Tibial nerve (tissue), 4 donors: ENCODE measurements around the gene LTBP1. TPM values are rescaled to one million over a fixed set of nuclear protein-coding genes. Genes with fewer than 3 reads are reported as not detected.

Experiments
- DNase-seq, 2 donors: peaks; one replicate each; pipeline ENCODE4 v3.0.0-alpha.2; 2019; ENCODE audit warnings: low spot score in 2 of 2
- H3K27ac ChIP-seq, 4 donors: fragments of 200-600 bp; sonication (generic) in 3 of 4; one replicate each; pipeline ENCODE4 v1.5.1; 2017 to 2019; ENCODE audit warnings: mild to moderate bottlenecking in 1 of 4
- H3K27me3 ChIP-seq, 2 donors: fragments of 200-600 bp; sonication (generic) in 1 of 2; one replicate each; pipeline versions ENCODE4 v1.5.1 to v1.6.0; 2017 to 2019
- H3K36me3 ChIP-seq, 3 donors: fragments of 200-600 bp; sonication (generic); one replicate each; pipeline ENCODE4 v1.5.1; 2018 to 2019
- H3K4me1 ChIP-seq, 4 donors: fragments of 200-600 bp; sonication (generic) in 3 of 4; one replicate each; pipeline ENCODE4 v1.5.1; 2017 to 2019
- H3K4me3 ChIP-seq, 4 donors: fragments of 200-600 bp; sonication (generic) in 3 of 4; one replicate each; pipeline ENCODE4 v1.5.1; 2017 to 2019; ENCODE audit warnings: mild to moderate bottlenecking in 1 of 4, moderate library complexity in 1 of 4
- H3K9me3 ChIP-seq, 4 donors: fragments of 200-600 bp; sonication (generic) in 3 of 4; one replicate each; pipeline ENCODE4 v1.5.1; 2017 to 2019
- EP300 ChIP-seq, 2 donors: sonication (generic); formaldehyde crosslinking; IDR thresholded peaks; one replicate each; pipeline ENCODE4 v1.6.1; 2017; ENCODE audit warnings: antibody characterized with exemption in 2 of 2, mild to moderate bottlenecking in 1 of 2
- POLR2A ChIP-seq, 2 donors: fragments of 450-650 bp; IDR thresholded peaks; one replicate each; pipeline ENCODE4 v1.6.1; 2017; ENCODE audit warnings: antibody characterized with exemption in 2 of 2, mild to moderate bottlenecking in 2 of 2, moderate library complexity in 2 of 2
- WGBS, 2 donors: methylation state at CpG; one replicate each; pipeline ENCODE4 v1.1.5; 2018; 5-methylcytosine and 5-hydroxymethylcytosine counted together
- total RNA-seq, 4 donors: library from RNA; depleted of rRNA; stranded (reverse); fragments of >200 nt; gene quantifications; one replicate each; pipeline ENCODE4 v1.1.0, GENCODE V29; 2016
- TF ChIP-seq, protein P1 (sequence below), 5 experiments: fragments of 200-600 bp in 3 of 5; fragments of 450-650 bp in 2 of 5; sonication (generic) in 3 of 5; IDR thresholded peaks; one replicate each; pipeline ENCODE4 v1.5.1; 2016 to 2019; ENCODE audit warnings: antibody characterized with exemption in 5 of 5, mild to moderate bottlenecking in 3 of 5, moderate library complexity in 2 of 5

LTBP1 gene
- total RNA-seq, 4 donors from 2014 or later, result 29.4 to 89.8 (median 50.6) TPM

DNA sequence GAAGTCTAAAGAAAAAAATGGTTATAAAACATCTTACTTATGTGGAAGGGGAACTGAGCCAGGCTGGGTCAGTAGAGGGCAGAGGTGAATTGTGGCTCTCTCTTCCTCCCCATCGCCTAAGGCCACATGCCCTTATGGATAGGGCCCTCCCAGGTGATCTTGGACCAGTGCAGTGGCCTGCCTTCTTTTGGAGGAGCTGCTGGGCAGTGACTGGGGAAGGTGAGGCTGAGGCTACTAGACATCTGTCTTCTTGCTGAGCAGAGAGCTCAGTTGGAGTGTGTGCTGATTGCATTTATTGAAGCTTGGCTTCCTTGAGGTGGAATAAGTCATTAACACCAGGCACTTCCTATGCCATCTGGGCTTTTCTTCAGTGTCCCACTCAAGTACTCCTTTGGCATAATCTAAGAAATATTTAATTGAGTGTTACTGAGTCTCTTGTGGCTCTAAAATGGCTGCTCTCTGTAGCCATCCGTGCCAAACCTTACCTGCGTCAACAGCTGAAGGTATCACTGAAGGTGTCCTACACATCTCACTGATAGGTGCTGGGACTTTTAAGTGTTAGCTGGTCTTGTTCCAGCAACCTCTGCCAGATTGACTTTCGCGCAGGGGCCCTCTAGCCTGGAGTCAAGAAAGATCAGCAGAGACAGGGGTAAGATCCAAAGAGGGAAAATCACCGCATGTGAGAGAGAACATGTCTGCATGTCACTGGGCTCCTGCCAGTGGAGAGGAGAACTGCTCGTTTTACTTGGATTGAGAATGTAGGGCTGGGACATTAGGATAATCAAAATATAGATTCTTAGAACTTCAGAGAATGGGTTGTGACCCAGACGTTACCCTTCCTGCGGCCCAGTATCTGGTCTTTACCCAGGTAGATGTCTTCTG is 256.1 kb downstream of the LTBP1 start:
- no peaks in the 10 kb centered on the region for H3K36me3 ChIP-seq
- no peak overlapping the region for H3K4me3 ChIP-seq
- H3K4me1 ChIP-seq, result peaks cover 0 to 21% (median 0%) of the 10 kb centered on the region in 4 donors
- TF ChIP-seq POLR2A (IDR thresholded peaks at IDR 0.05) (no peak), EP300 (IDR thresholded peaks at IDR 0.05) (no peak)
- TF ChIP-seq, protein P1, sequence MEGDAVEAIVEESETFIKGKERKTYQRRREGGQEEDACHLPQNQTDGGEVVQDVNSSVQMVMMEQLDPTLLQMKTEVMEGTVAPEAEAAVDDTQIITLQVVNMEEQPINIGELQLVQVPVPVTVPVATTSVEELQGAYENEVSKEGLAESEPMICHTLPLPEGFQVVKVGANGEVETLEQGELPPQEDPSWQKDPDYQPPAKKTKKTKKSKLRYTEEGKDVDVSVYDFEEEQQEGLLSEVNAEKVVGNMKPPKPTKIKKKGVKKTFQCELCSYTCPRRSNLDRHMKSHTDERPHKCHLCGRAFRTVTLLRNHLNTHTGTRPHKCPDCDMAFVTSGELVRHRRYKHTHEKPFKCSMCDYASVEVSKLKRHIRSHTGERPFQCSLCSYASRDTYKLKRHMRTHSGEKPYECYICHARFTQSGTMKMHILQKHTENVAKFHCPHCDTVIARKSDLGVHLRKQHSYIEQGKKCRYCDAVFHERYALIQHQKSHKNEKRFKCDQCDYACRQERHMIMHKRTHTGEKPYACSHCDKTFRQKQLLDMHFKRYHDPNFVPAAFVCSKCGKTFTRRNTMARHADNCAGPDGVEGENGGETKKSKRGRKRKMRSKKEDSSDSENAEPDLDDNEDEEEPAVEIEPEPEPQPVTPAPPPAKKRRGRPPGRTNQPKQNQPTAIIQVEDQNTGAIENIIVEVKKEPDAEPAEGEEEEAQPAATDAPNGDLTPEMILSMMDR (IDR thresholded peaks at IDR 0.05), result no peak
- H3K9me3 ChIP-seq, result no peaks in the 10 kb centered on the region
- no peak for DNase-seq
- WGBS, 2 donors, result 83 to 89% methylated on average over 9 of the region's 9 CpGs
- H3K27me3 ChIP-seq, result no peaks in the 10 kb centered on the region
- H3K27ac ChIP-seq, result peak overlapping the region in 1 of 4 donors; percentile 6

DNA sequence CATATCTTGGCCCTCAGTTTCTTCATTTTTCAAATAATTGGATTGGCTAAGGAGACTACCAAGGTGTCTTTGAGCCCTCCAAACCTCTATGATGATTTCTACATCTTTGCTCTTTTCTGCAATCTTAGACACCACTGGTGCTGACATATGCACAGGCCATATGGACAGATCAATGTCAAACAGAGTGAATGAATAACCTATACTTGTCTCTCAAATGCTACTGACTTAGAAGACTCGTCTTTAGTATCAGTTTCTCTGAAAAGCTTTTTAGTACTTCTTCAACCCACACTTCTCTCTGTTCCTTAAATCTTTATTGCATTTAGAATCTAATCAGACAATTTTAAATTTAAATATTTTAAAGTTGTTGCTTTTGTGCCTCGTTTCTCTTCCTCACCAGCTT is 258.2 kb downstream of the LTBP1 start:
- H3K9me3 ChIP-seq, result no peaks in the 10 kb centered on the region

DNA sequence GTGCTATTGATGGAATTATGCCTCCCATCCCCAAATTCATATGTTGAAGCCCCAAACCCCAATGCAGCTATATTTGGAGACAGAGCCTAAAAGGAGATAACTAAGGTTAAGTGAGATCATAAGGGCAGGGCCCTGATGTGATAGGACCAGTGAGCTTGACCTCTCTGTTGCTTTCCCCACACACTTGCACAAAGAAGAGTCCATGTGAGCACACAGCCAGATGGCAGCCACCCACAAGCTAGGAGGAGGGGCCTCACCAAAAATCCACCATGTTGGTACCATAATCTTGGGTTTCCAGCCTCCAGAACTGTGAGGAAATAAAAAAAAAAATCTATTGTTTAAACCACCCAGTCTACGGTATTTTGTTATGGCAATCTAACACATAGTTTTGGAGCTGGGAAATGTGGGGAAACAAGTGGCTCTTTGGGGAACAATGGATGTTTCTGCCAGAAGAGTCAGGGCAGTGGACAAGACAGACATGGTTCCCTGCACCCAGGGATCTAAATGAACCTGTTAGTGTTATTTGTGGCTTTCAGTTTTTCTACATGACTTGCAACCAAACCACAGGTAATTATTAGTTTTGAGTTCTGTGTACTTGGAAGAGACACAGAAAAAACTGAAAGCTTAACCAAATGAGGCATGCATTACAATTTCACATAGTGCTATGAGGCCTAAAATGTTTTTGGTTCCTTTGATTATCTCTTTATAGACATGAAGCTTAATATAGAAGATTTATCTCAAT is 259.1 kb downstream of the LTBP1 start:
- WGBS, 2 donors, result 56 to 73% methylated on average over 1 of the region's 1 CpG
- Histone ChIP-seq H3K4me3 (no peak overlapping the region), H3K9me3 (no peaks in the 10 kb centered on the region), H3K27me3 (no peaks in the 10 kb centered on the region), H3K27ac (no peak overlapping the region), H3K4me1 (peaks cover 0 to 32% (median 2%) of the 10 kb centered on the region in 4 donors), H3K36me3 (no peaks in the 10 kb centered on the region)
- TF ChIP-seq POLR2A (IDR thresholded peaks at IDR 0.05) (no peak), EP300 (IDR thresholded peaks at IDR 0.05) (no peak)
- TF ChIP-seq, protein P1 (IDR thresholded peaks at IDR 0.05), result no peak
- no peak for DNase-seq

More for the DNA sequence above, 258.2 kb downstream of the LTBP1 start:
- Histone ChIP-seq H3K4me3 (no peak overlapping the region), H3K27ac (no peak overlapping the region), H3K4me1 (peaks cover 0 to 23% (median 2%) of the 10 kb centered on the region in 4 donors), H3K36me3 (no peaks in the 10 kb centered on the region), H3K27me3 (no peaks in the 10 kb centered on the region)
- DNase-seq, result no peak
- TF ChIP-seq EP300 (IDR thresholded peaks at IDR 0.05) (no peak), POLR2A (IDR thresholded peaks at IDR 0.05) (no peak)
- TF ChIP-seq, protein P1 (IDR thresholded peaks at IDR 0.05), result no peak
- 89 to 94% methylated on average over 2 of the region's 2 CpGs for WGBS, 2 donors

DNA sequence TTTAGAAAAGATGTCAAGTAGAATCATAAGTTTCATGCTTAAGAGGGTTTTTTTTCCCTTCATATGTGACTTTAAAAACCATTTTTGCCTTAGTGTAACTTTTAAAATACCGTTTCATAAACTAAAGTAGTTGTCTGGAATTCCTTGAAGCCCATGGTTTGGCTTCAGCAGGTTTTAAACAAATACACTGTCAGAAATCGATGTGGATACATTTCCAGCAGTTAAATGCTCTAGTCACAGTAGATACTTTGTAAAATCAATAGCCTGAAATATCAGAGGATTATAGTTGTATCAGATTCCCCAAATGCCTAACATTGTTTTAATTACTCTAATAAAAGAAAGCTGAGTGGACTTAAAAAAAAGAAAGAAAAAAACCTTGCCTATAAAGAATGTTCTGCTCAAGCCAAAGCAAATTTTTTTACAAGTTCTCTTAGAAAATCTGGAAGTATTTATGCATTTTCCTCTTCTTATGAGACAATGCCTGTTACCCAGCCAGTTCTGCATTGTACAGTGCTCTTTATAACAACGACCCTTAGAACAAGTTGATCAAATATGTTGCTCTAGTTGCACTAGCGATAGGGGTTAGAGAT is 260.5 kb downstream of the LTBP1 start:
- H3K27ac ChIP-seq, result peak overlapping the region in 1 of 4 donors; percentile 62
- no peaks in the 10 kb centered on the region for H3K36me3 ChIP-seq
- H3K4me3 ChIP-seq, result no peak overlapping the region
- no peaks in the 10 kb centered on the region for H3K9me3 ChIP-seq
- TF ChIP-seq EP300 (IDR thresholded peaks at IDR 0.05) (no peak), POLR2A (IDR thresholded peaks at IDR 0.05) (no peak)
- TF ChIP-seq, protein P1 (IDR thresholded peaks at IDR 0.05), result no peak
- 27 to 28% methylated on average over 4 of the region's 4 CpGs for WGBS, 2 donors
- peaks cover 0 to 36% (median 5%) of the 10 kb centered on the region in 4 donors for H3K4me1 ChIP-seq
- H3K27me3 ChIP-seq, result no peaks in the 10 kb centered on the region
- no peak for DNase-seq
